Panc1 (cell line): ENCODE measurements around the gene ITFG2. TPM values are rescaled to one million over a fixed set of nuclear protein-coding genes. Genes with fewer than 3 reads are reported as not detected.

Experiments
- ATAC-seq: fragments of 200-7000 bp; cut with Tn5 transposase; 2 replicates; pipeline ENCODE4 v1.9.1; 2020; ENCODE audit warnings: mild to moderate bottlenecking, moderate library complexity
- BruUV-seq: library from RNA; stranded (reverse); fragments of 400-500 nt; replicated peaks from 2 replicates; lab custom pipeline; 2021; lab: Mats Ljungman, UMichigan
- CTCF ChIA-PET: fragments of 300-600 bp; sonication (Branson Sonifier 250); formaldehyde crosslinking; loops from one replicate; lab custom pipeline; 2022; ENCODE audit warnings: antibody characterized with exemption; lab: Charles Lee
- POLR2A ChIA-PET: fragments of 300-600 bp; sonication (Branson Sonifier 250); formaldehyde crosslinking; loops from one replicate; lab custom pipeline; 2022; ENCODE audit warnings: antibody characterized with exemption; lab: Charles Lee
- DNase-seq: peaks from one replicate; pipeline ENCODE4 v3.0.0-alpha.2; 2010; ENCODE audit warnings: low read depth, low spot score
- H3K27ac ChIP-seq: 2 replicates; pipeline ENCODE4 v1.5.1; 2011; ENCODE audit warnings: mild to moderate bottlenecking, low read length, inconsistent platforms
- H3K27me3 ChIP-seq: fragments of 200-500 bp; sonication (Bioruptor generic); 2 replicates; pipeline ENCODE4 v1.6.0; 2014; ENCODE audit warnings: low read length, inconsistent platforms; ENCODE audit not compliant: control insufficient read depth, insufficient read depth
- H3K36me3 ChIP-seq: fragments of 200-500 bp; sonication (Bioruptor generic); 2 replicates; pipeline ENCODE4 v1.5.1; 2014; ENCODE audit warnings: inconsistent platforms, mild to moderate bottlenecking, low read length, moderate library complexity; ENCODE audit not compliant: control insufficient read depth, insufficient read depth
- H3K4me1 ChIP-seq: 2 replicates; pipeline ENCODE4 v1.5.1; 2011; ENCODE audit warnings: inconsistent platforms, mild to moderate bottlenecking, low read length, moderate library complexity; ENCODE audit not compliant: control insufficient read depth, insufficient read depth
- H3K4me3 ChIP-seq, 2 experiments: 2 replicates each; pipeline ENCODE4 v1.5.1; 2011 to 2012; ENCODE audit warnings: low read depth in 2 of 2, low read length in 2 of 2, mild to moderate bottlenecking in 2 of 2, inconsistent platforms in 1 of 2, moderate library complexity in 1 of 2
- H3K9me3 ChIP-seq: fragments of 200-500 bp; sonication (Bioruptor generic); 2 replicates; pipeline ENCODE4 v1.5.1; 2014; ENCODE audit warnings: low read depth, mild to moderate bottlenecking, inconsistent platforms, low read length, moderate library complexity; ENCODE audit not compliant: control insufficient read depth, insufficient read depth
- CTCF ChIP-seq: fragments of 450-650 bp; IDR thresholded peaks from 2 replicates; pipeline ENCODE4 v1.5.1; 2017; ENCODE audit warnings: mild to moderate bottlenecking
- POLR2AphosphoS5 ChIP-seq: IDR thresholded peaks from 2 replicates; pipeline ENCODE4 v1.6.1; 2012; ENCODE audit warnings: mild to moderate bottlenecking, low read depth, low read length, moderate library complexity
- REST ChIP-seq, 2 experiments: IDR thresholded peaks; 2 replicates each; pipeline ENCODE4 v1.6.1; 2011 to 2012; ENCODE audit warnings: low read depth in 2 of 2, control low read depth in 1 of 2, low read length in 1 of 2, mild to moderate bottlenecking in 1 of 2, moderate library complexity in 1 of 2; ENCODE audit not compliant: insufficient read depth in 1 of 2
- SIN3A ChIP-seq: IDR thresholded peaks from 2 replicates; pipeline ENCODE4 v1.6.1; 2012; ENCODE audit warnings: low read depth, mild to moderate bottlenecking, low read length, moderate library complexity, borderline replicate concordance; ENCODE audit not compliant: insufficient read depth
- TCF7L2 ChIP-seq: IDR thresholded peaks from 2 replicates; pipeline ENCODE4 v1.6.1; 2011; ENCODE audit warnings: mild to moderate bottlenecking, low read depth, low read length, inconsistent platforms
- in situ Hi-C: cut with HindIII; loops from 2 replicates; pipeline ENCODE4 v1.10.0; 2016; ENCODE audit warnings: low sequenced_read_pairs, low pct_unique_long_range_greater_than_20kb
- intact Hi-C: fragments of 100-400 bp; cut with micrococcal nuclease; formaldehyde crosslinking; loops from one replicate; pipeline ENCODE4 v1.10.0; 2022; ENCODE audit not compliant: unreplicated experiment
- total RNA-seq: library from RNA; stranded (reverse); gene quantifications from one replicate; pipeline ENCODE4 v1.2.1, GENCODE V29; 2021; ENCODE audit not compliant: unreplicated experiment

Gene ITFG2
- total RNA-seq, 1 experiment from 2014 or later, result 17.4 TPM

- H3K9me3 ChIP-seq, result no peaks in the 10 kb centered on the region
- H3K27ac ChIP-seq, result peak overlapping the region; percentile 78
- in situ Hi-C loops, result no loop called here
- peak; percentile 53; the same call in 1 of the 2 replicates for ATAC-seq
- H3K36me3 ChIP-seq, result peaks cover 2% of the 10 kb centered on the region; the same call in 1 of the 2 replicates
- ChIA-PET CTCF (interaction anchor here (0.8 kb wide), 1 partner anchor 74 kb away, joined by 5 read pairs; no protein-coding TSS in a partner anchor), POLR2A (no interaction called here)
- H3K4me3 ChIP-seq, result peak overlapping the region; percentile 55 to 74
- DNase-seq, result no peak
- intact Hi-C loops, result no loop called here
- BruUV-seq, result no TSS peak
- no peaks in the 10 kb centered on the region for H3K27me3 ChIP-seq
- H3K4me1 ChIP-seq, result peaks cover 6% of the 10 kb centered on the region; the same call in 1 of the 2 replicates
- TF ChIP-seq TCF7L2 (no peak), REST (IDR thresholded peaks at IDR 0.05; ENCODE audit: insufficient read depth in 1 of 2, low read depth in 2 of 2, low read length in 1 of 2) (no peak), POLR2AphosphoS5 (no peak), SIN3A (no peak), CTCF (peak; percentile 76)
Observed at GRCh38 chr12:2813214-2814185, 1.0 kb downstream of the ITFG2 start.

GRCh38 chr12:2819810-2820209 lies 7.3 kb downstream of the ITFG2 start:
- BruUV-seq, result TSS peak; percentile 66
- Histone ChIP-seq H3K27me3 (no peaks in the 10 kb centered on the region), H3K36me3 (0 out of 2 replicates have a peak, but pooled peaks cover 2% of the 10 kb centered on the region), H3K4me1 (no peaks in the 10 kb centered on the region), H3K9me3 (no peaks in the 10 kb centered on the region), H3K4me3 (no peak overlapping the region), H3K27ac (no peak overlapping the region)
- DNase-seq (no peak), ATAC-seq (no peak)
- ChIA-PET CTCF (no interaction called here), POLR2A (no interaction called here)
- intact Hi-C loops, result no loop called here
- TF ChIP-seq SIN3A (no peak), REST (IDR thresholded peaks at IDR 0.05; ENCODE audit: insufficient read depth in 1 of 2, low read depth in 2 of 2, low read length in 1 of 2) (no peak), POLR2AphosphoS5 (no peak), CTCF (no peak), TCF7L2 (no peak)
- in situ Hi-C loops, result no loop called here
